Measurements from ENCODE around the gene FALEC.
A peak's percentile ranks its signal among the peaks of the same experiment; 100 is the strongest.

The FALEC gene

GRCh38 chr1:150515328-150516049, at the start of gene FALEC:
Gene FALEC (plus strand): TSS chr1:150515752.
- DNase-seq, result peak; percentile 93 to 99

- DNase-seq, result no peak
These were observed 48.6 kb upstream of the FALEC start for GRCh38 chr1:150466964-150467363.

- DNase-seq, result no peak
These were observed 46.3 kb upstream of the FALEC start for GRCh38 chr1:150469291-150469690.

- DNase-seq, result no peak
These were observed 42.9 kb upstream of the FALEC start for GRCh38 chr1:150472601-150473200.

- DNase-seq, result no peak
These were observed 41.9 kb upstream of the FALEC start for GRCh38 chr1:150473659-150474058.

- no peak for DNase-seq
These were observed 40.7 kb upstream of the FALEC start for GRCh38 chr1:150474869-150475268.

- DNase-seq, result no peak
These were observed 38.8 kb upstream of the FALEC start for GRCh38 chr1:150476754-150477153.

GRCh38 chr1:150477320-150477719, 38.2 kb upstream of the FALEC start:
- DNase-seq, result no peak

GRCh38 chr1:150477733-150478132, 37.8 kb upstream of the FALEC start:
- no peak for DNase-seq

- DNase-seq, result no peak
These were observed 36.2 kb upstream of the FALEC start for GRCh38 chr1:150479370-150479769.

- no peak for DNase-seq
These were observed 35.6 kb upstream of the FALEC start for GRCh38 chr1:150479927-150480352.

GRCh38 chr1:150484431-150484830, 31.1 kb upstream of the FALEC start:
- DNase-seq, result no peak

GRCh38 chr1:150484861-150485260, 30.7 kb upstream of the FALEC start:
- no peak for DNase-seq

GRCh38 chr1:150486966-150487762, 28.4 kb upstream of the FALEC start, which contains the start of gene TARS2:
Gene TARS2 (plus strand): TSS chr1:150487419. CDS start chr1:150487451, 32 bp downstream.
- peak; percentile 97 to 99 for DNase-seq

GRCh38 chr1:150487763-150488115, 27.8 kb upstream of the FALEC start:
- DNase-seq, result no peak

- no peak for DNase-seq
These were observed 22.4 kb upstream of the FALEC start for GRCh38 chr1:150493175-150493574.

- no peak for DNase-seq
These were observed 17.2 kb upstream of the FALEC start for GRCh38 chr1:150498342-150498741.

- no peak for DNase-seq
These were observed 10.1 kb upstream of the FALEC start for GRCh38 chr1:150505431-150505830.

- DNase-seq, result no peak
These were observed 7.4 kb upstream of the FALEC start, which contains the start of gene ECM1 for GRCh38 chr1:150507912-150508864. Gene ECM1 (plus strand): TSS chr1:150508109. CDS start chr1:150508210, 101 bp downstream.

GRCh38 chr1:150508982-150509381, 6.6 kb upstream of the FALEC start:
- no peak for DNase-seq

- peak in 1 of 2 experiments; percentile 15 for DNase-seq
These were observed 4.0 kb upstream of the FALEC start for GRCh38 chr1:150511551-150511950.

GRCh38 chr1:150511985-150512660, 3.4 kb upstream of the FALEC start:
- no peak for DNase-seq
